GM21825 (cell line): Measurements from ENCODE around the gene MASP1.

ENCODE experiments used
- ATAC-seq: cut with Tn5 transposase; IDR thresholded peaks from one replicate; pipeline ENCODE4 v1.9.1; 2021; ENCODE audit warnings: mild to moderate bottlenecking, moderate library complexity; ENCODE audit not compliant: unreplicated experiment

MASP1 gene, protein sequence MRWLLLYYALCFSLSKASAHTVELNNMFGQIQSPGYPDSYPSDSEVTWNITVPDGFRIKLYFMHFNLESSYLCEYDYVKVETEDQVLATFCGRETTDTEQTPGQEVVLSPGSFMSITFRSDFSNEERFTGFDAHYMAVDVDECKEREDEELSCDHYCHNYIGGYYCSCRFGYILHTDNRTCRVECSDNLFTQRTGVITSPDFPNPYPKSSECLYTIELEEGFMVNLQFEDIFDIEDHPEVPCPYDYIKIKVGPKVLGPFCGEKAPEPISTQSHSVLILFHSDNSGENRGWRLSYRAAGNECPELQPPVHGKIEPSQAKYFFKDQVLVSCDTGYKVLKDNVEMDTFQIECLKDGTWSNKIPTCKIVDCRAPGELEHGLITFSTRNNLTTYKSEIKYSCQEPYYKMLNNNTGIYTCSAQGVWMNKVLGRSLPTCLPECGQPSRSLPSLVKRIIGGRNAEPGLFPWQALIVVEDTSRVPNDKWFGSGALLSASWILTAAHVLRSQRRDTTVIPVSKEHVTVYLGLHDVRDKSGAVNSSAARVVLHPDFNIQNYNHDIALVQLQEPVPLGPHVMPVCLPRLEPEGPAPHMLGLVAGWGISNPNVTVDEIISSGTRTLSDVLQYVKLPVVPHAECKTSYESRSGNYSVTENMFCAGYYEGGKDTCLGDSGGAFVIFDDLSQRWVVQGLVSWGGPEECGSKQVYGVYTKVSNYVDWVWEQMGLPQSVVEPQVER

DNA sequence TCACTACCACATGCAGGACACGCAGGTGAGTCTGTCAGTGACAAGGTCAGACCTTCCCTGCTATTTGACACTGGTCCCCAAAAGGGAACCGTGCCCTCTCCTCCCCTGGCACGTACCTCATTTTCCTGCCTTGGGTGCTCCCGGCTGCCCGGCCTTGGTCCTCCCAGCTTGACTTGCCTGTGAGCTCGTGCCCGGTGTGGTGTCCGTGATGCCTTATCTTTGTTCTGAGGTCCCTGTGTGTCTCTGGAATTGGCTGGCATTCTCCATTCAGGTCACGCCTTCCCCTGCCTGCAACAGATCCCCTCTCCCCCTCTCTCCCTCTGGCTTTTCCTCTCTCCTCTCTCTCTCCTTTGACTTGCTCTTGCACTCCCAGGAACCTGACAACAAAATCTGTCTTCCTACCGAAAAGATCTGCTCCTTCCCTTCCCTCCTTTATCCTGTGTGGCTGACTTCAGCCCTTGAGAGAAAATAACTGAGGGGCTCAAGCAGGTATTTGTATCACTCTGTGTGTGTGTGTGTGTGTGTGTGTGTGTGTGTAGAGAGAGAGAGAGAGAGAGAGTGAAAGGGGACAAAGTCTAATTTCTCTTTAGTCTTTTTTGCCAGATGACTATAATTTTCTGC, at the start of gene MASP1:
Gene MASP1 (minus strand): TSS at position 226 of the 621 bp plus-strand sequence. CDS start 105 bp downstream, at position 121.
- no peak for ATAC-seq

DNA sequence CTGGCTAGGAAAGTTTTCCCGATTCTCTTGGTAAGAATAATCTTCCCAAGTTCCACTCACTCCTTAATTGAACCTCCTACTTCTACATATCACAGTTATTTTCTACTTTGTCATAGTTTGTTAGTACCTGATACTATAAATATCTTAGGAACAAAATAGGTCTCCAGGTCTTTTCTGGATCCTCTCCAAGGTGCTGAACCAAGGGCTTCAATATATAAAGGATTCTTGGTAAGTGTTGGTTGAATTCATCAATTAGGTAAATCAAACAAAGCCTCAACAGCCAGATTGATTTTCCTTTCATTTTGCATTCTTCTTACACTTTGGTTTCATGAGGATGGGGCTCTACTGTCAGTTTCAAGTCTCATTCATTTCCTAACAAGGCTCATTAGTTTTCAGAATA, 49.0 kb upstream of the MASP1 start:
- no peak for ATAC-seq

DNA sequence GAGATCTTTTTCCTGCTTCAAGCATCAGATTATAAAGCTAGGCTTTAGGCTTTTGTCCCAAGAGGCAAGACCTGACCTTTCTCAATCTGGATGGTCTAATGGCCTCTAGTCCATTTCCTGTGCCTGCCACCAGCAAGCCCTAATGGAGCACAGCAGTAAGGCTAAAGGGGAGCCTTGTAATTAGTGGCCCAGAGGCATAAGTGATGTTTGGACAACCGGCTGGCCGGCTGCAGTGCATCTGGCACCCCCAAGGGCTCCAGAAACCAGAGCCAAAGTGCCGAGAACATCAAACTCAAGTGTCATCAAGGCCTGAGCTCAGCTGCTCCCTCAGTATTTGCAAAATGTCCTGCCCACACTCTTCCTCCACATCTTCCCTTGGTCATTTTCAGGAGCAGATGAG, 44.8 kb upstream of the MASP1 start:
- ATAC-seq = no peak

DNA sequence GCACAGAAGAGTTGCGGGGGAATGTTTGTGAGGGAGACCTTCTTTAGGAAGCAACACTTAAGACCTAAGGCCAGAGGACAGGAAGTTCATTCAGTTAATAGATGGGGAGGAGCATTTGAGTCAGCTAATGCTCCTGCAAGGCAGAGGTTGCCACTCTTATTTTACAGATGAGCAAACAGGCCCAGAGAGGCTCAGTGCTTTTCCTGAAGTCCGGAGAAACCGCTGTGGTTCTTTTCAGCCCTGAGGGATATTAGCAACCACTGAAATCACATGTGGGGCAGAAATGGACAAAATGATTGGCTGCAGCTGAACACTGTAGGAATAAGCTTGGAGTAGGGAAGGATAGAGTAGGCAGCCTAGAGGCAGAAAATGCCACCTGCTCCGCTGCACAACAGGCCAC, 43.4 kb upstream of the MASP1 start:
- ATAC-seq = no peak

DNA sequence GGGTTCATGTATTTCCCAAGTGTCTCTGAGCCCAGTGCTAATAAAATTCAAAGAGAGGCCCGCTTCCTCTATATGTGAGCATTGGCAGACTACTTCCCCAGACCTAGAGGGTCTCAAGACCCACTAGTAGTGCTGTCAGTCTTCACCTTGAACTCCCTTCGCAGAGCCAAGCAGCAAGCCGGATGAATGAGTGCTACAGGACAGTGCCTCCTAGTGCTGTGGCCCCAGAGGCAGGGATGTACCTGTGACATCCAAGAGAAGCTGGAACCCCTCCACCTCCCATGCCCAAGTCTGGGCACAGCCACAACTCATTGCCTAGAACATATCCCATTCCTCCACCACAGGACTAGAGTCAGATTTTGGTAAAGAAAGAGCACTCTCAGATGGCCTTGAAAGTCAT, 37.2 kb upstream of the MASP1 start:
- ATAC-seq = no peak

DNA sequence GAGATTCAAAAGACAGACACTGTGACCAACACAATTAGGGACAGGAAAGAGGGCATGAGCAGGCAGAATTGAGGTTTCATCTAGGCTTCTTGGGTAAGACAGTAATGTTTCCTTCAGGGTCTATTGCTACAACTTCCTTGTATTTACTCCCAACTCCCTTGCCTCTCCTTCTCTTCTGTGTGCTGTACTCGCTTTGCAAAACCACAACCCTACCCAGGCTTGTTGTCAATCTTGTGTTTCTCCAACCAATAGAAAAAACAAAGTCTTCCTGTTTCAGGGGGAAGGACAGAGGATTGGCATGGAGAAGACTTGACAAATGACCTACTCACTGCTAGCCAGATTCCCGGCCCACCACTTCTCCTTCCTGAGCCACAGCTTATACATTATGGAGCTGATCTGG, 36.3 kb upstream of the MASP1 start:
- no peak for ATAC-seq

DNA sequence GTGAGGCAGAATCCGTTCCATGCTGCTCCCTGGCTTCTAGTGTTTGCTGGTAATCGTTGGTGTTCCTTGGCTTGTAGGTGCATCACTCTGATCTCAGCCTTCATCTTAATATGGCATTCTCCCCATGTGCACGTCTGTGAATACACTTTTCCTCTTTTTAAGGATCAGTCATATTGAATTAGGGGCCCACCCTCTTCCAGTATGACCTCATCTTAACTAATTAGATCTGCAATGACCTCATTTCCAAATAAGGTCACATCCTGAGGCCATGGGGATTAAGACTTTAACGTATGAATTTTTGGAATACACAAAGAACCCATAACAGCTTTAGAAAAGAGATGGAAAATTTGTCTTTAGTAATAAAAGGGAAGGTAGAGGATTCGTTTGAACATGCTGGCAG, 34.1 kb upstream of the MASP1 start:
- no peak for ATAC-seq

DNA sequence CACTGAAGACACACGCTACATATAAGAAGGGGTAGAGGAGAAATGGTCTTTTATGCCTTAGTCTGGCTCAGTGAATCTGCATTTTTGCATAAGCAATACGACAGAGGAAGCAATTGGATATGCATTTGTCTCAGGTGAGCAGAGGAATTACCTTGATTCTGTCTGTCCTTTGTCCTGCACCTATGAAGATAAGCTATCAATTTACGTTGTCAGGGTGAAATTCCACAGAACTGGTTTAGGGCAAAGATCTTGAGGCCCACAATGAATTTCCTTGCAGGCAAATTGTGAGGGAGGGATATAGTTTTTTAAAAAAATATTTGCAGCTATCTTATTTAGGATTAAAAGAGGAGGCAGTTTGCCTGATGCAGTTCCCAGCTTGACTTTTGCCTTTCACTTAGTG, 31.6 kb upstream of the MASP1 start:
- ATAC-seq = no peak

DNA sequence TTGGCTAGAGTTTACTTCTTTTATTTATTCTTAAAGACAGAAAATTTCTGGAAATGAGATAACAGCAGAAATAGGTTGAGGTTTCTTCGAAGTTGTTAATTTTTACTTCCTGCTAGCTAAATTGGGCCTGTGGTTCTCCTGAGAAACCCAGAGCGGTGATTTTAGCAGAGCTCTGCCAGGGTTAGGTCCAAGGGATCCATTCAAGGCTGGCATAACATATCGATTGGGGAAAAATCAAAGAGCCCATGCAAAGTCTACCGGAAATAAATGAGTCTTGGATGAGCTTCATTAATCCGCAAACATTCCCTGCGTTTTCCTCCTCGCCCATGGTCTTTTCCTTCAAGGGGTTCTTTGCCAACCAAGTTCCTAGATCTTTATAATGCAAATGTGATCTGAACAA, 30.8 kb upstream of the MASP1 start:
- no peak for ATAC-seq

DNA sequence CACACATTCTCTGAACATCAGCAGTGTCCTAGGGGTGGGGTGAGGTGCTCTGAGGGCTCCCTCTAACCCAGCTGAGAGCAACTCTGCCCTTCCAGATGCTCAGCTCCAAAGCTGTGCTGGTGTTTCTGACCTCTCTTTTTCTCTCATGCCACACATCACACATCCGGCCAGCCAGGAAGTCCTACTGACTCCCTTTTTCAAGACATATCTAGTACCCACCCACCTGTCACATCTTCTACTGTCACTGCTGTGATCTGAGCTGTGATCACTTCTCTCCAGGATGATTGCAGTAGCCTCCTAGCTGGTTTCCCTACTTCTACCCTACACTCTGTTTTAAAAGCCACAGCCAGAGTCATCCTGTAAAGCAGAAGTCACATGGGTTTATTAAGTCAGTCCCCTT, 30.2 kb upstream of the MASP1 start:
- no peak for ATAC-seq

DNA sequence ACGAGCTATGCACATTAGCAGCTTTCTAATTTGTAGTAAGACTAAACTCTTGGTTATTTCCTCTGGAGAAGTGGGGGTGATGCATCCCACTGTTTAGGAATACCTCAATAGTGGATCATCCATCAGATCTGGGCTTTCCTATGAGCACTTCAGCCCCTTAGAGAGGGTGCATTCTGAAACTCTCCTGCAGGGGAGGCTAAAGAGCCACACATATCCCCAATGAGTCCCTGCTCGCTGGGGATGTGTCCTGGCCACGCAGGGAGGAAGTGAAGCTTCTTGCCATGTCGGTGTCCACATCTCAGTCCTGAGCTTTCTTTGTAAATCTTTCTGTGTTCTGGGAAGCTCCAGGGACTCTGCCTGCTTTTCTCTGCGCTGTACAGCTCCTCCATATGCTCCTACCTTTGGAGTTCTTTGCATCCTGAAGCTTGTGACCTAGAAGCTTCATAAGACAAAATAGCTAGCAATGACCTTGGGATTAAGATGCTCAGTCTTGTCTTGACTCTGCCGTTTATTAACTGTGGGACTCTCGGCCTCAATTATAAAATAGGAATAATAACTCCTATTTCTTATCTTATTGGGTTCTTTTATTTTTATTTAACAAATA, 28.3 kb upstream of the MASP1 start:
- peak; percentile 91 for ATAC-seq

DNA sequence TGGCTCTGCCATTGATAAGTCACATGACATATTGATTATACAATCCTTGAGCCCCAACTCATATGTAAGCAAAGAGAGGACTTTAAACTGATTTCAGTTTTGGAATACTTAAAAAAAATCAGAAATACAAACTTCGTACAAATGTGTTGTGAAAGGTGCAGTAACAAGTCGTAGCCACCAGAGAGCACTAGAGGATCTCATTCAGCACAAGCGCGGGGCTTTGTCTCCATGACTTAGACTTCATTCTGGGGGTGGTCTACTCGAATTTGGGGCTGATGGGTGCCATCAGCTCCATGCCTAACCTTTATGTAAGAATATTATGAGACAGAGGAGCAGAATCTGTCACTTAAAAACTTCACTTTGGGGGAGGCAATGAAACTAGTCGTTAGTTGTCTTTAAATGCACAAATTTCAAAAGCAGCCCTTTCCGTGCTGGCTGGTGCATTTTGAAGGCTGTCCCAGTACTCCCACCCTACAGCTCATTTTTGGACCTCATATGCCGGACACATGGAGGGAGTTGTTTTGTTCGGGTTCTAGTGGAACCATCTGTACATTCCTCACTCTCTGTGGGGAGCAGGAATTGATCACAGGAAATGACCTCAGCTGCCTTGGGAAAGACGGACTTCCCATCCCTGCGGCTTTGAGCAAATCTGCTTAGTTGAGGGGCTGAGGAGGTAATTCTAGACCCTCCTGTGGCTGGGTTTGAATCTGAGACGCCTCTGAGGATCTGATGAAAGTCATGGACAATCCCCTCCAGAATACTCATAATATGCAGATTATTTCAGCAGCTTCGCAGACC, 27.5 kb upstream of the MASP1 start:
- ATAC-seq = no peak

DNA sequence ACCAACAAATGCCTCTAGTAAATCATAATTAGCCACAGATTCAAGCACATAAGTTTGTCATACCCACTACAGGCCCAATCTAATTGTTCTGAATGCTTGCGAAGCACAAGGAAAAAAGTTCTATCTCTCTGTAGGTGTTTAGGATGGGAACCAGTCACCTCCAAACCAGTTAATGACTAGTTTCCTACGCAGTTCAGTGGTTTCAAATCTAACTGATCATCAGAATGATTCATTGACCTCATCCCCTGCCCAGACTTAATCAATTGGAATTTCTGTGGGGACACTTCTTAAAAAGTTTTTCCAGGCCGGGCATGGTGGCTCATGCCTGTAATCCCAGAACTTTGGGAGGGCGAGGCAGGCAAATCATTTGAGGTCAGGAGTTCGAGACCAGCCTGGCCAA, 24.3 kb upstream of the MASP1 start:
- ATAC-seq = no peak

DNA sequence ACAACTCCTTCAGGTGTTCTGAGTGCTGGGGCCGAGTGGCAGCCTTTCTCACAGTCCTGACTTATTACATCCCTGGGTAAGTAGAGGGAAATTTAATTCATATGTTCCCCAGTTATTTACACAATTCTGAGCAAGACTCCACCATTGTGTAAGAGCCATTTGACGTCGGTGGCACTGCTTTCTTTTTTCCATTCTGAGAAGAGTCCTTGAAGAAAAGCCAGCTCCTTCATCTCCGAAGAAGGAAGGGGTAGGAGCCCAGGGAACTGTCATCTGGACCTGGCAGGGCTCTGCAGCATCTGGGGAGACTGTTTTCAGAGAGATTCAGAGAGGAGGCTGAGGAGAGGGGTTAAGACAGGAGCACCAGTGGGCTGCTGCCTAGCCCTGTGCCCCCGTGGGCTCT, 22.6 kb upstream of the MASP1 start:
- no peak for ATAC-seq

DNA sequence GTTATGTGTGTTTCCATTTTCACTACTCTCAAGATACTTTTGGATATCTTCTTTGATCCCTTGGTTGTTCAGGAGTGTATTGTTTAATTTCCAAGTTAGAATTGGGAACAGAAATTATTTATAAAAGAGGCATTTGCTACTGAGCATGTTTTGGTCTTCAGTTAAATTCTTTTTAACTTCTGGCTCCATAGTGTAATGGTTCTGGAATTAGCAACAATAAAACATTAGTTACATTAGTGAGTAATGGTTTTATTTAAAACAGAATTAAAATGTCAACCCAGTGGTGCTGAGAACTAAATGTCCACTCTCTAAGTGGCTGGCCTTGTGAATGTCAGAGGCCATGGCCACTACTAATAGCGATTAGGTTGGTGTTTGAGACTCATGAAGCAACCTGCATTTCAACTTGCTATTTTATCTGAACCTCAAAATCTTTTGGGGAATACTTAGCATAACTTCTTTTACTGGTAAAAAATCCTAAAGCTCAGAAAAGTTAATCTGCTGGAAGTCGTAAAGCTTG, 19.5 kb upstream of the MASP1 start:
- ATAC-seq = no peak

DNA sequence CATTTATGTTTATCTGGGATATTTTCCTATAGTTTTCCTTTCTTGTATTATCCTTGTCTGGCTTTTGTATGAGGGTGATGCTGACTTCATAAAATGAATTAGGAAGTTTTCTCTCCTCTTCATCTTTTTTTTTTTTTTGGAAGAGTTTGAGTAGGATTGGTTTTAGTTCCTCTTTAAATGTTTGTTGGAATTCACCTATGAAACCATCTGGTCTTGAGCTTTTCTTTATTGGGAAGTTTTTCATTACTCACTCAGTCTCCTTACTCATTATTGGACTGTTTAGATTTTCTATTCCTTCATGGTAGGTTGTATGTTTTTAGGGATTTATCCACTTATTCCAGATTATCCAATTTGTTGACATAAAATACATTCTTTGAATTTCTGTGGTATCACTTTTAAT, 18.7 kb upstream of the MASP1 start:
- no peak for ATAC-seq

DNA sequence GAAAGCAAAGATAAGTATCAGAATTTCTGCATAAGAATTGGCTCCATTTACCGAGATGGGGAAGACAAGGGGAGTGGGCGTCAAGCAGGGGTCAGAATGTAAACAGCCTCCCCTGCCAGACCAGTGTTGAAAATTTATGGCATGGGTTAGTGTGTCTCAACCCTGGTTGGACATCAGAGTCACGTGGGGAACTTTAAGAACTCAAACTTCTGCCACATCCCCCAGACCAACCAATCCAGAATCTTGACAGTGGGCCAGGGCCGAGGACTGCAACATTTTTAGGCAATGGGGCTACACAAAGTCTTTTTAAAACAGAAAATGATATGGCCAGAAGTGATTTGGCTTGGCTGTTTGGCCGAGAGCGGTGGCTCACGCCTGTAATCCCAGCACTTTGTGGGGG, 14.3 kb upstream of the MASP1 start:
- no peak for ATAC-seq

DNA sequence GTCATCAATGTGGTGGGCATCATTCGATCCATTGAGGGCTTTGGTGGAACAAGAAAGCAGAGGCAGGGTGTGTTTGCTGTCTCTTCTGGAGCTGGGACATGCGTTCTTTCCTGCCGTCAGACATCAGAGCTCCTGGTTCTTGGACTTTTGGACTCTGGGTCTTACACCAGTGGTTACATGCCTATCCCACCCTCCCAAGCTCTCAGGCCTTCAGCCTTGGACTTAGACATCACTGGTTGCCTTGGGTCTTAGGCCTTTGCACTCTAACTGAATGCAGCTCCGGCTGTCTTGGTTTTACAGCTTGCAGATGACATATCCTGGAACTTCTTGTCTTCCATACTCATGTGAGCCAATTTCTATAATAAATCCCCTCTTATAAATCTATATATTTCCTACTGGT, 8.1 kb upstream of the MASP1 start:
- ATAC-seq = no peak

DNA sequence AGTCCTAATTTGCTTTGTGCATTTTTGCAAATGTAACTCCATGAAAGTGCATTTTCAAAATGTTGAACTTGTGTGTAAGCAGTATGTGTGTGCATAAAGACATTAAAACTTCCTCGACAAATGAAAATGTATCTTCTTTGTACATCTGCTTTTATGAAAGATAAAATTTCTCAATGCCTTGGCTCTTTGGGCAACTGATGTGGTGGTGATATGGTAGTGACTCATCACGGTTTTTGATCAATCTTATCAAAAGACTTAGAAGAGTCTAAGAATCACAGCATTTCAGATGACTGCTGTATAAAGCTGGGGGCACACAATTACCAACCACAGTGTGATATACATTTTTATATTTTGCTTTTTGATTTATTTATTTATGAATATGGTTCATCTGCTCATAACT, 5.4 kb upstream of the MASP1 start:
- ATAC-seq = no peak

DNA sequence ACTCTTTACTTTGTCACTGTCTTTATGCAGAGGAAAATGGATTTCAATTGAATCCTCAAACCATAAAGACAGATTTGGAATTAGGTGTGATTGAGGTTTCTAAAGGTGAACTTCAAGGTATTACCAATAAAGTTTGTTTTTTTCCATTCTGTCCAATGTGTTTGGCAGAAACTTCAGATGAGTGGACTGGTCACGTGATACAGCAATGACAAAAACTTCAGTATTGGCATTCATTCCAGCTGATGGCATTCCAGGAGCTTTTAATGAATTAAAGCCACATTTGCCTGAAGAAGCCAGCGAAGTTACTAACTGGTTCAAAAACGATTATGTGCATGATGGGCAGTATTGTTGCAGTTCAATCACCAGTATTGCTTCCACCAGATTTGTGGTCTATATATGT, 4.5 kb upstream of the MASP1 start:
- no peak for ATAC-seq
